Heart left ventricle (tissue), 13 donors: ENCODE data around the gene OTOP1.
"Not testable (repeated sequence)": the region's sequence is repeated elsewhere in the genome, so short reads cannot be mapped to it uniquely, and the experiment has no call there.

Experiments used
- POLR2A ChIP-seq, 2 donors: fragments of 450-650 bp; IDR thresholded peaks; one replicate each; pipeline ENCODE4 v1.6.1; 2017; ENCODE audit warnings: antibody characterized with exemption in 2 of 2, mild to moderate bottlenecking in 2 of 2, moderate library complexity in 2 of 2
- TF ChIP-seq, protein P1 (sequence below), 12 donors: fragments of 200-600 bp; sonication (generic) in 4 of 12; IDR thresholded peaks; one replicate each; pipeline versions ENCODE4 v1.5.0 to v1.8.0; 2018 to 2022; ENCODE audit warnings: antibody characterized with exemption in 12 of 12, mild to moderate bottlenecking in 5 of 12
- donor health status: ischemic (EF 13 %, LVEDD 7.1; RV severe dilation, severe dysfunction).
- donor health status: DM: no; HTN: yes; CAD: no.
- donor health status: DM: no; HTN: no; CAD: no.
- donor health status: ischemic (EF 25% LVEDD 6.9; RV normal size, moderate dysfunction).
- donor health status: ischemic (EF 25% LVEDD 5.7; RV mildly dilated, moderate dysfunction).
- donor health status: ischemic (EF 35%, LVEDD 5.7; RV mildly dilated, moderate dysfunction).
- donor health status: nonischemic (EF 11% LVEDD 7.7; RV severe dilation, severe dysfunction).
- donor health status: DM: yes; HTN: yes; CAD: no.
- donor health status: PGD.
- donor health status: ischemic (EF 29% LVEDD 5.4; RV normal size, mild dysfunction).
- donor health status: nonischemic (EF 23%, LVEDD 6.1; RV moderate dilation, normal function).

DNA sequence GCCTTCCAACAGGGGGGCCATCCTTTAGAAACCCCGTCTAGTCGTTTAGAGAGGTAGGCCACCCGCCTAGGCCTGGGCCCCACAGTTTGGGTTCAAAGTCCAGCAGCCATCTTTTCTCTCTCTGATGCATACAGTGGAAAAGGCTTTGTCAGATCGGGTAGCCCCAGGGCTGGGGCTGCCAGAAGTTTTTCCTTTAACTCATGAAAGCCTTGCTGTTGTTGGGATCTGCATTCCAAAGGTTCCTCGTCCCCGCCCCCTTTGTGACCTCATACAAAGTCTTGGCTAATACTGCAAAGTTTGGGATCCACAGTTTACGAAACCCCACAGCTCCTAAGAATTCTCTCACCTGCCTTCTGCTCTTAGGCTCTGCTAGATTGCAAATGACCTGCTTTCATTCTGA lies 64.5 kb downstream of the OTOP1 start:
- TF ChIP-seq, protein P1, sequence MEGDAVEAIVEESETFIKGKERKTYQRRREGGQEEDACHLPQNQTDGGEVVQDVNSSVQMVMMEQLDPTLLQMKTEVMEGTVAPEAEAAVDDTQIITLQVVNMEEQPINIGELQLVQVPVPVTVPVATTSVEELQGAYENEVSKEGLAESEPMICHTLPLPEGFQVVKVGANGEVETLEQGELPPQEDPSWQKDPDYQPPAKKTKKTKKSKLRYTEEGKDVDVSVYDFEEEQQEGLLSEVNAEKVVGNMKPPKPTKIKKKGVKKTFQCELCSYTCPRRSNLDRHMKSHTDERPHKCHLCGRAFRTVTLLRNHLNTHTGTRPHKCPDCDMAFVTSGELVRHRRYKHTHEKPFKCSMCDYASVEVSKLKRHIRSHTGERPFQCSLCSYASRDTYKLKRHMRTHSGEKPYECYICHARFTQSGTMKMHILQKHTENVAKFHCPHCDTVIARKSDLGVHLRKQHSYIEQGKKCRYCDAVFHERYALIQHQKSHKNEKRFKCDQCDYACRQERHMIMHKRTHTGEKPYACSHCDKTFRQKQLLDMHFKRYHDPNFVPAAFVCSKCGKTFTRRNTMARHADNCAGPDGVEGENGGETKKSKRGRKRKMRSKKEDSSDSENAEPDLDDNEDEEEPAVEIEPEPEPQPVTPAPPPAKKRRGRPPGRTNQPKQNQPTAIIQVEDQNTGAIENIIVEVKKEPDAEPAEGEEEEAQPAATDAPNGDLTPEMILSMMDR (IDR thresholded peaks at IDR 0.05), result not testable (repeated sequence)
- not testable (repeated sequence) for TF ChIP-seq POLR2A (IDR thresholded peaks at IDR 0.05)
